PC-3 (cell line): Measurements from ENCODE around the gene ADGRV1. TPM values are rescaled to one million over a fixed set of nuclear protein-coding genes. Genes with fewer than 3 reads are reported as not detected.

ENCODE experiments used
- ATAC-seq: fragments of 200-7000 bp; cut with Tn5 transposase; 2 replicates; pipeline ENCODE4 v1.9.1; 2020; ENCODE audit warnings: mild to moderate bottlenecking, moderate library complexity
- BruUV-seq: library from RNA; stranded (reverse); fragments of 400-500 nt; replicated peaks from 2 replicates; lab custom pipeline; 2021; lab: Mats Ljungman, UMichigan
- CTCF ChIA-PET: fragments of 300-600 bp; sonication (Branson Sonifier 250); formaldehyde crosslinking; loops from one replicate; lab custom pipeline; 2022; ENCODE audit warnings: antibody characterized with exemption; lab: Charles Lee
- POLR2A ChIA-PET: fragments of 300-600 bp; sonication (Branson Sonifier 250); formaldehyde crosslinking; loops from one replicate; lab custom pipeline; 2022; ENCODE audit warnings: antibody characterized with exemption; ENCODE audit not compliant: unreplicated experiment; lab: Charles Lee
- DNase-seq: peaks from one replicate; pipeline ENCODE4 v3.0.0-alpha.2; 2015
- H2AFZ ChIP-seq: fragments of 300-600 bp; sonication (generic); 2 replicates; pipeline ENCODE4 v1.6.0; 2016; ENCODE audit warnings: antibody characterized with exemption, low read length
- H3F3A ChIP-seq: fragments of 300-600 bp; sonication (generic); one replicate; pipeline ENCODE4 v1.6.0; 2017; ENCODE audit warnings: antibody characterized with exemption, low read length, control low read depth, mild to moderate bottlenecking; ENCODE audit not compliant: unreplicated experiment
- H3K27ac ChIP-seq: fragments of 300-600 bp; sonication (generic); 2 replicates; pipeline ENCODE4 v1.5.1; 2016; ENCODE audit warnings: mild to moderate bottlenecking, low read length
- H3K27me3 ChIP-seq: fragments of 300-600 bp; sonication (generic); 2 replicates; pipeline ENCODE4 v1.6.1; 2016; ENCODE audit warnings: low read length, mixed read lengths
- H3K36me3 ChIP-seq: fragments of 300-600 bp; sonication (generic); 2 replicates; pipeline ENCODE4 v1.6.1; 2016; ENCODE audit warnings: low read depth, mixed run types, low read length, mixed read lengths
- H3K4me1 ChIP-seq: fragments of 300-600 bp; sonication (generic); 2 replicates; pipeline ENCODE4 v1.5.1; 2016; ENCODE audit warnings: low read length; ENCODE audit not compliant: insufficient read depth
- H3K4me2 ChIP-seq: fragments of 300-600 bp; sonication (generic); 2 replicates; pipeline ENCODE4 v1.6.0; 2016; ENCODE audit warnings: low read length
- H3K4me3 ChIP-seq: fragments of 300-600 bp; sonication (generic); 2 replicates; pipeline ENCODE4 v1.5.1; 2016; ENCODE audit warnings: mild to moderate bottlenecking, low read length, mixed read lengths
- H3K79me2 ChIP-seq: fragments of 300-600 bp; sonication (generic); 2 replicates; pipeline ENCODE4 v1.6.1; 2017; ENCODE audit warnings: low read length, mixed read lengths
- H3K9ac ChIP-seq: fragments of 300-600 bp; sonication (generic); 2 replicates; pipeline ENCODE4 v1.6.0; 2016; ENCODE audit warnings: mild to moderate bottlenecking, low read length
- H3K9me2 ChIP-seq: fragments of 300-600 bp; sonication (generic); replicated peaks from 2 replicates; pipeline ENCODE4 v1.6.1; 2016; ENCODE audit warnings: mixed run types, low read length, mixed read lengths
- H3K9me3 ChIP-seq: fragments of 300-600 bp; sonication (generic); 2 replicates; pipeline ENCODE4 v1.6.1; 2016; ENCODE audit warnings: low read length, mixed read lengths
- H4K20me1 ChIP-seq: fragments of 300-600 bp; sonication (generic); 2 replicates; pipeline ENCODE4 v1.6.1; 2016; ENCODE audit warnings: low read length, mixed read lengths
- CTCF ChIP-seq: fragments of 300-600 bp; sonication (generic); conservative IDR thresholded peaks from 2 replicates; pipeline ENCODE4 v1.5.1; 2017; ENCODE audit warnings: antibody characterized with exemption, low read depth, mild to moderate bottlenecking, low read length
- EZH2 ChIP-seq: fragments of 300-600 bp; sonication (generic); IDR thresholded peaks from one replicate; pipeline ENCODE4 v1.6.1; 2017; ENCODE audit warnings: antibody characterized with exemption, mild to moderate bottlenecking, low read length; ENCODE audit not compliant: unreplicated experiment
- EZH2phosphoT487 ChIP-seq: fragments of 300-600 bp; sonication (generic); IDR thresholded peaks from 2 replicates; pipeline ENCODE4 v1.6.1; 2018; ENCODE audit warnings: mild to moderate bottlenecking, antibody characterized with exemption, low read length, borderline replicate concordance
- intact Hi-C: fragments of 100-400 bp; cut with micrococcal nuclease; formaldehyde crosslinking; loops from 2 replicates; pipeline ENCODE4 v1.9.0; 2023
- total RNA-seq: library from RNA; depleted of rRNA; stranded (reverse); fragments of >200 nt; gene quantifications from 2 replicates; pipeline ENCODE4 v1.2.3, GENCODE V29; 2014

ADGRV1 gene
- total RNA-seq, 1 experiment from 2014 or later = 22.7 TPM

GRCh38 chr5:90747175-90747574, 188.6 kb downstream of the ADGRV1 start:
- H3K9ac ChIP-seq = peak overlapping the region; percentile 9; the same call in 1 of the 2 replicates
- H3K4me3 ChIP-seq = no peak overlapping the region
- no peaks in the 10 kb centered on the region for H3K79me2 ChIP-seq
- ChIA-PET POLR2A (interaction anchor here (0.6 kb wide), 1 partner anchor 210 kb away, joined by 3 read pairs; no protein-coding TSS in a partner anchor), CTCF (no interaction called here)
- H3K9me2 ChIP-seq = no peaks in the 10 kb centered on the region
- peak overlapping the region; percentile 44 for H3K4me2 ChIP-seq
- no peaks in the 10 kb centered on the region for H4K20me1 ChIP-seq
- no peak for TF ChIP-seq EZH2phosphoT487
- TF ChIP-seq CTCF = no peak
- DNase-seq = peak; percentile 82
- H3K27me3 ChIP-seq = no peaks in the 10 kb centered on the region
- peak; percentile 96 for ATAC-seq
- no peak overlapping the region for H2AFZ ChIP-seq
- no TSS peak for BruUV-seq
- no peaks in the 10 kb centered on the region for H3K9me3 ChIP-seq
- H3F3A ChIP-seq = no peaks in the 10 kb centered on the region
- H3K4me1 ChIP-seq = peaks cover 18% of the 10 kb centered on the region
- H3K36me3 ChIP-seq = no peaks in the 10 kb centered on the region
- peak overlapping the region; percentile 75 for H3K27ac ChIP-seq
- intact Hi-C loops = no loop called here

GRCh38 chr5:90747693-90748092, 189.1 kb downstream of the ADGRV1 start:
- H3K27ac ChIP-seq = peak overlapping the region; percentile 75
- ATAC-seq (peak; percentile 56), DNase-seq (peak; percentile 58)
- peak overlapping the region; percentile 44 for H3K4me2 ChIP-seq
- ChIA-PET CTCF (no interaction called here), POLR2A (no interaction called here)
- H3K36me3 ChIP-seq = no peaks in the 10 kb centered on the region
- no peaks in the 10 kb centered on the region for H3K9me3 ChIP-seq
- no peak overlapping the region for H3K4me3 ChIP-seq
- no peaks in the 10 kb centered on the region for H3K27me3 ChIP-seq
- no peaks in the 10 kb centered on the region for H4K20me1 ChIP-seq
- peaks cover 18% of the 10 kb centered on the region for H3K4me1 ChIP-seq
- no peaks in the 10 kb centered on the region for H3K79me2 ChIP-seq
- H2AFZ ChIP-seq = no peak overlapping the region
- BruUV-seq = no TSS peak
- H3K9ac ChIP-seq = peak overlapping the region; percentile 9; the same call in 1 of the 2 replicates
- intact Hi-C loops = no loop called here
- no peak for TF ChIP-seq EZH2
- H3K9me2 ChIP-seq = no peaks in the 10 kb centered on the region
- no peaks in the 10 kb centered on the region for H3F3A ChIP-seq

- intact Hi-C loops = no loop called here
- Histone ChIP-seq H3K27me3 (no peaks in the 10 kb centered on the region), H3K9me3 (no peaks in the 10 kb centered on the region), H3K9ac (no peak overlapping the region), H3K4me3 (no peak overlapping the region), H2AFZ (no peak overlapping the region), H3K4me2 (no peak overlapping the region), H3K27ac (no peak overlapping the region), H4K20me1 (no peaks in the 10 kb centered on the region), H3K4me1 (no peaks in the 10 kb centered on the region), H3K79me2 (no peaks in the 10 kb centered on the region), H3K9me2 (no peaks in the 10 kb centered on the region), H3K36me3 (no peaks in the 10 kb centered on the region), H3F3A (no peaks in the 10 kb centered on the region)
- DNase-seq (no peak), ATAC-seq (no peak)
- TF ChIP-seq CTCF = no peak
- TF ChIP-seq EZH2phosphoT487 = no peak
- no peak for TF ChIP-seq EZH2
- no TSS peak for BruUV-seq
- ChIA-PET CTCF (no interaction called here), POLR2A (no interaction called here)
Observed at GRCh38 chr5:90759119-90759518, 200.5 kb downstream of the ADGRV1 start.
